ENCODE data around the gene GPC6.
"Not testable (repeated sequence)": the region's sequence is repeated elsewhere in the genome, so short reads cannot be mapped to it uniquely, and the experiment has no call there.

Gene GPC6

GRCh38 chr13:93320942-93321341 lies 94.3 kb downstream of the GPC6 start:
- DNase-seq (ENCODE audit: low spot score): no peak

GRCh38 chr13:93323880-93324279 lies 97.3 kb downstream of the GPC6 start:
- DNase-seq (ENCODE audit: low spot score): not testable (repeated sequence)

- DNase-seq (ENCODE audit: low spot score): no peak
Measured at GRCh38 chr13:93325303-93326233, 99.0 kb downstream of the GPC6 start.

- no peak for DNase-seq (ENCODE audit: low spot score)
Measured at GRCh38 chr13:93326234-93326811, 99.7 kb downstream of the GPC6 start.

- no peak for DNase-seq (ENCODE audit: low spot score)
Measured at GRCh38 chr13:93328943-93329342, 102.3 kb downstream of the GPC6 start.

GRCh38 chr13:93336728-93337127 lies 110.1 kb downstream of the GPC6 start:
- no peak for DNase-seq (ENCODE audit: low spot score)

- DNase-seq (ENCODE audit: low spot score): no peak
Measured at GRCh38 chr13:93338030-93338429, 111.4 kb downstream of the GPC6 start.

GRCh38 chr13:93338906-93339305 lies 112.3 kb downstream of the GPC6 start:
- DNase-seq (ENCODE audit: low spot score): no peak

- no peak for DNase-seq (ENCODE audit: low spot score)
Measured at GRCh38 chr13:93339550-93339949, 112.9 kb downstream of the GPC6 start.

- DNase-seq (ENCODE audit: low spot score): no peak
Measured at GRCh38 chr13:93341517-93341916, 114.9 kb downstream of the GPC6 start.

- no peak for DNase-seq (ENCODE audit: low spot score)
Measured at GRCh38 chr13:93343097-93343496, 116.5 kb downstream of the GPC6 start.

GRCh38 chr13:93344048-93344705 lies 117.6 kb downstream of the GPC6 start:
- DNase-seq (ENCODE audit: low spot score): no peak

- DNase-seq (ENCODE audit: low spot score): no peak
Measured at GRCh38 chr13:93345024-93345423, 118.4 kb downstream of the GPC6 start.

- no peak for DNase-seq (ENCODE audit: low spot score)
Measured at GRCh38 chr13:93345770-93346169, 119.2 kb downstream of the GPC6 start.

- no peak for DNase-seq (ENCODE audit: low spot score)
Measured at GRCh38 chr13:93352616-93353015, 126.0 kb downstream of the GPC6 start.

- DNase-seq (ENCODE audit: low spot score): no peak
Measured at GRCh38 chr13:93355094-93355493, 128.5 kb downstream of the GPC6 start.

- no peak for DNase-seq (ENCODE audit: low spot score)
Measured at GRCh38 chr13:93356469-93356868, 129.9 kb downstream of the GPC6 start.

- DNase-seq (ENCODE audit: low spot score): no peak
Measured at GRCh38 chr13:93360021-93360420, 133.4 kb downstream of the GPC6 start.

- DNase-seq (ENCODE audit: low spot score): no peak
Measured at GRCh38 chr13:93361703-93362102, 135.1 kb downstream of the GPC6 start.

GRCh38 chr13:93364166-93364565 lies 137.6 kb downstream of the GPC6 start:
- DNase-seq (ENCODE audit: low spot score): no peak

- no peak for DNase-seq (ENCODE audit: low spot score)
Measured at GRCh38 chr13:93368296-93368695, 141.7 kb downstream of the GPC6 start.

GRCh38 chr13:93368718-93369117 lies 142.1 kb downstream of the GPC6 start:
- DNase-seq (ENCODE audit: low spot score): no peak

GRCh38 chr13:93372856-93373255 lies 146.2 kb downstream of the GPC6 start:
- no peak for DNase-seq (ENCODE audit: low spot score)
